Mammary epithelial cell (primary cell): Measurements from ENCODE around the gene PIK3IP1.

Source experiments
- EZH2 ChIP-seq: IDR thresholded peaks from 2 replicates; pipeline ENCODE4 v1.6.1; 2012; ENCODE audit warnings: low read length, inconsistent platforms, borderline replicate concordance
- TF ChIP-seq, protein P1 (sequence below), 2 donors: IDR thresholded peaks in 1 of 2; conservative IDR thresholded peaks in 1 of 2; 2 replicates each; pipeline ENCODE4 v1.5.1; 2011 to 2012; ENCODE audit warnings: inconsistent platforms in 2 of 2, low read length in 2 of 2, mild to moderate bottlenecking in 2 of 2, control low read depth in 1 of 2, low read depth in 1 of 2; ENCODE audit not compliant: insufficient read depth in 1 of 2; ENCODE audit errors: extremely low read depth in 1 of 2

DNA sequence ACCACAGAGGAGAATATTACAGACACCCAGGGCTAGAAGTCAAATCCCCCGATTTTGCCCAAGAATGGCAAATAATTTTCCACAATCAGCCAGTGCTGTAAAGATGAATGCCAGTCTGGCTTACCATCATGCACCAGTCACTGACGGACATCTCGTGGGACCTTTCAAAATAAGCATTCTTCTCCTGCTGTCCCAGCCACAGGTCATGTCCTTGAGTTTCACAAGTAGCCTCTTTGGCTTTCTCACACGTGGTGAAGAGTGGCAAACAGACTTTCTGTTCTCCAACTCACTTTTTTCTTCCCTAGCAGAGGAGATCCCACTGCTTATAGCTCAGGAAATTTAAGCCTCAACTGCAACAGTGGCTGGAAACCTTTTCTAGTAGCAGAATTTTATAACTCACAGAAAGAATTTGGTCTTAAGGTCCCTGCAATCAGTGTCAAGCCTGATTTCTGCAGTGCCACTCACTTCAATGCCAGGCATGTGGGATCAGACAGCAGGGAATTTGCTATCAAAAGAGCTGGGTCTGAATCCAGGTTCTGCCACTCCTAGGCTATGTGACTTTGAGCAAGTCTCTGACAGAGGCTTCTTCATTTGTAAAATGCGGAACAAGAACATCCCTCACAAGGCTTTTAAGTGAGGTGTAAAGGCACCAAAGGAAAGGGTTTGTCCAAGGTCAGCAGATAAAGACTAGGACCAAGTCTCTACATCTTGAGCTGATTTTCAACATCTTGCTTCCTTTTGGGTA lies 3.6 kb downstream of the PIK3IP1 start:
- TF ChIP-seq, protein P1, sequence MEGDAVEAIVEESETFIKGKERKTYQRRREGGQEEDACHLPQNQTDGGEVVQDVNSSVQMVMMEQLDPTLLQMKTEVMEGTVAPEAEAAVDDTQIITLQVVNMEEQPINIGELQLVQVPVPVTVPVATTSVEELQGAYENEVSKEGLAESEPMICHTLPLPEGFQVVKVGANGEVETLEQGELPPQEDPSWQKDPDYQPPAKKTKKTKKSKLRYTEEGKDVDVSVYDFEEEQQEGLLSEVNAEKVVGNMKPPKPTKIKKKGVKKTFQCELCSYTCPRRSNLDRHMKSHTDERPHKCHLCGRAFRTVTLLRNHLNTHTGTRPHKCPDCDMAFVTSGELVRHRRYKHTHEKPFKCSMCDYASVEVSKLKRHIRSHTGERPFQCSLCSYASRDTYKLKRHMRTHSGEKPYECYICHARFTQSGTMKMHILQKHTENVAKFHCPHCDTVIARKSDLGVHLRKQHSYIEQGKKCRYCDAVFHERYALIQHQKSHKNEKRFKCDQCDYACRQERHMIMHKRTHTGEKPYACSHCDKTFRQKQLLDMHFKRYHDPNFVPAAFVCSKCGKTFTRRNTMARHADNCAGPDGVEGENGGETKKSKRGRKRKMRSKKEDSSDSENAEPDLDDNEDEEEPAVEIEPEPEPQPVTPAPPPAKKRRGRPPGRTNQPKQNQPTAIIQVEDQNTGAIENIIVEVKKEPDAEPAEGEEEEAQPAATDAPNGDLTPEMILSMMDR (conservative IDR thresholded peaks at IDR 0.05 in 1 of 2, IDR thresholded peaks at IDR 0.05 in 1 of 2; ENCODE audit: extremely low read depth in 1 of 2, insufficient read depth in 1 of 2, low read depth in 1 of 2, low read length in 2 of 2) = no peak
- TF ChIP-seq EZH2 = no peak
